ENCODE data around the gene COQ9.

DNA sequence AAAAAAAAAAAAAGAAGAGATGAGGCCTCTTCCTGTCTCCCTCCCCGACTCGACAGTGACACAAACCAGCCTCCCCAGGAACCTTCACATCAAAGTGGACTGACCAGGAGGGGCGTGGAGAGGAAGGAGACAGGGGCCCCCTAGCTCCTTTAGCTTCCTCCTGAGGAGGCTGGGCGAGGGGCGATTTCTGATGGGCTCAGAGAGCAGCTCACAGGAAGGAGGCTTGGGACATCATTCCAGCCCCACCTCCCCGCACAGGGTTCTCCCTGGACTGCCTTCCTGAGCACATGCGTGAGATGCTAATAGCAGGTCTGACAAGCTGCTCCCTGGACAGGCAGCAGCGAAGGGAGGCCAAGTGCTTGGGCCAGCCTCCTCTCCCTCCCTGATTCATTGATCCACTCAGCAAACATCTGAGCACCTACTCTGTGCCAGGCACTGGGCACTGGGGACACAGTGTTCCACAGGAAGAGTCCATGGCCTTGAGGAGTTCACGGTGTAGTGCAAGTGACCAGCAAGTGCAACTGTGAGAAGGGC, 53.4 kb downstream of the COQ9 start:
- TF ChIP-seq POLR2A (IDR thresholded peaks at IDR 0.05) (no peak), POLR2AphosphoS5 (IDR thresholded peaks at IDR 0.05) (no peak), EP300 (IDR thresholded peaks at IDR 0.05) (no peak)
- TF ChIP-seq, protein P1, sequence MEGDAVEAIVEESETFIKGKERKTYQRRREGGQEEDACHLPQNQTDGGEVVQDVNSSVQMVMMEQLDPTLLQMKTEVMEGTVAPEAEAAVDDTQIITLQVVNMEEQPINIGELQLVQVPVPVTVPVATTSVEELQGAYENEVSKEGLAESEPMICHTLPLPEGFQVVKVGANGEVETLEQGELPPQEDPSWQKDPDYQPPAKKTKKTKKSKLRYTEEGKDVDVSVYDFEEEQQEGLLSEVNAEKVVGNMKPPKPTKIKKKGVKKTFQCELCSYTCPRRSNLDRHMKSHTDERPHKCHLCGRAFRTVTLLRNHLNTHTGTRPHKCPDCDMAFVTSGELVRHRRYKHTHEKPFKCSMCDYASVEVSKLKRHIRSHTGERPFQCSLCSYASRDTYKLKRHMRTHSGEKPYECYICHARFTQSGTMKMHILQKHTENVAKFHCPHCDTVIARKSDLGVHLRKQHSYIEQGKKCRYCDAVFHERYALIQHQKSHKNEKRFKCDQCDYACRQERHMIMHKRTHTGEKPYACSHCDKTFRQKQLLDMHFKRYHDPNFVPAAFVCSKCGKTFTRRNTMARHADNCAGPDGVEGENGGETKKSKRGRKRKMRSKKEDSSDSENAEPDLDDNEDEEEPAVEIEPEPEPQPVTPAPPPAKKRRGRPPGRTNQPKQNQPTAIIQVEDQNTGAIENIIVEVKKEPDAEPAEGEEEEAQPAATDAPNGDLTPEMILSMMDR (IDR thresholded peaks at IDR 0.05) = no peak
